Adipose tissue (tissue), 3 donors: ENCODE data around the gene ITIH4. TPM values are rescaled to one million over a fixed set of nuclear protein-coding genes. Genes with fewer than 3 reads are reported as not detected.

Source experiments
- H3K27ac ChIP-seq: one replicate; pipeline ENCODE4 v1.5.1; 2013; ENCODE audit warnings: low read depth, low read length
- WGBS, 3 donors: extraction: QIAGEN DNeasy Blood & Tissue Kit; methylation state at CpG; one replicate each; pipeline ENCODE4 v1.1.7; 2013; 5-methylcytosine and 5-hydroxymethylcytosine counted together
- polyA plus RNA-seq, 3 donors: library from polyadenylated mRNA; stranded (reverse); fragments of 200-250 nt; gene quantifications; one replicate each; pipeline ENCODE4 v1.2.3, GENCODE V29; 2013
- donor health status: healthy with polysubstance abuse.
- donor health status: Bipolar disorder and iron deficiency.
- donor health status: healthy.

The ITIH4 gene
- polyA plus RNA-seq, 3 donors: 4.0 to 55.2 (median 21.1) TPM

DNA sequence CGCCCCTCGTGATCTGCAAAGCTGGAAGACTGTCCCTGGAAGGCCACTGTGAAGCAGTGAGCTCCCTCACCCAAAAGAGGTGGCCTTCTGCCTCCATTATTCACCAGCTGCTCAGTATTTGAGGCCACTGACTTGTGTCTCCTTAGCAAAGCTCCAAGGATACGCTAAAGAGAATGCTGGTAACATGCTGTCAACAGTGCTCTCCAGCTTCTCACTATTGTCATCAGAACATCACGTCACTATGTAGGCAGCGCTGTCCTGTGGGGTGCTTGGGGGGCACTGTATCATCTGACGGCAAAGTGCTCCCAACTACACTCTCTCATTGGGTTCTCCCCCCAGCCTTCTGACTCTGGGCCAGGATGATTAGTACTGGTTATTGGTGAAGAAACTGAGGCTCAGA is 14.3 kb downstream of the ITIH4 start:
- H3K27ac ChIP-seq: no peak overlapping the region
- WGBS, 3 donors: 89 to 97% (median 94%) methylated on average over 6 of the region's 6 CpGs

DNA sequence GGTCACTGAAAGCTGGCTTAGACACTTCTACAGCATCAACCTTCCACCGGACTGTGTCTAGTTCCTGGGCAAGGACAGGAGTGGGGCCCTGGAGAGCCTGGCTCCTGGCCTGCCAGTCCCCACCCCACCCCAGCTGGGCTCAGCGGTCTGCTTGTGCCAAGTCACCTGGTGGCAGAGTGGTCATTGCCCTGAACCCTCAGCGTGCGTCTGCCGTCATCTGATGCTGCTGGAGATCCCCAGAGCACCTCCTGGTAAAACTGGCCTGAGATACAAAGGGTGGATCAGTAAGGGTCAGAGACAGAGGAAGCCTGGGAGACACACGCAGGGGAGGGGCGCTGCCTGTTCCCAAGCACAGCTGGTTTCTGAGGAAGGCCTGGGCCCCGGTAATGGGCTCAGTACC is 16.7 kb downstream of the ITIH4 start:
- no peak overlapping the region for H3K27ac ChIP-seq
- 74 to 89% (median 85%) methylated on average over 8 of the region's 8 CpGs for WGBS, 3 donors

DNA sequence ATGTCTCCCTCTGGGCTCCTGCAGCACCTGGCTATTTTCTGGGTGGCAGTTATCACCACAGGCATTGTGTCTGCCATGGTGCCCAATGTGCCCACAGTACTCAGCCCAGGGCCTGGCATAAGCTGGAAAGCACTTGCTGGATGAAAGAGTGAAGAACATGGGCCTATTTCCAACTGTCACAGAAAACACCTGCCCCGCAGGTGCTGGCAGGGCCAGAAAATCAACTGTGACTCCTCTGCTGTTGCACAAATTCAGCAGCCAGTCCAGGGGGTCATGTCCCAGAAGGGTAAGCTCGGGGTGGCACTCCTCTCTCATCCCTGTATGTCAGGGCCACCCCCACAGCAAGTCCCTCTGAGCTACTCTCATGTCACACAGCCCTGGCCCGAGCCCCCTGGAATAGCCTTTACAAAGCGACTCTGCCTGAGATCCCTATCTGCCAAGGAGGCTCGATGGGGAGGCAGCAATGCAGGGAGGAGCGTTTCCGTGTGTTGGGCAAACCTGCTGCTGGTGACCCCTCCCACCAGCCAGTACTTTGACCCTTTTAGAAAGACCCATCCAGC is 18.9 kb downstream of the ITIH4 start:
- WGBS, 3 donors: 74 to 90% (median 87%) methylated on average over 7 of the region's 7 CpGs

DNA sequence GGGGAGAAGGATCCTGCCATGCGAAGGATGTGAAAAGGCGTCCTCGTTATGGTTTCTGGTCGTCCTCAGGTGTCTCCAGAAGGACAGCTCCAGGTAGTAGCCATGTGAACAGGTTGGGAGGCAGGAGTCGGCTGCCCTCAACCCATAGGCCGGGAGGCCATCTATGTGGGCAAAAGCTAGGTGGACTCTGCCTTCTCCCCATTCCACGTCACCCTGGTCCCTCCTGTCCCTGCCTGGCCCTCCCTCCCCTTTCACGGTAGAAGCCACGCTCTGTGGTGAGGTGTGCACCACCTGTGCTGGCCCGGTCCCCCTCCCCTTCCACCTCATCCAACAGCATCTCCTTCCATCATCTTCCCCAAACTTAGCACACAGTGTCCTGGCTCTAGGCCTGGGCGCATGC is 19.5 kb downstream of the ITIH4 start:
- 88 to 95% (median 93%) methylated on average over 11 of the region's 11 CpGs for WGBS, 3 donors

More for the DNA sequence above, 18.9 kb downstream of the ITIH4 start:
- no peak overlapping the region for H3K27ac ChIP-seq

DNA sequence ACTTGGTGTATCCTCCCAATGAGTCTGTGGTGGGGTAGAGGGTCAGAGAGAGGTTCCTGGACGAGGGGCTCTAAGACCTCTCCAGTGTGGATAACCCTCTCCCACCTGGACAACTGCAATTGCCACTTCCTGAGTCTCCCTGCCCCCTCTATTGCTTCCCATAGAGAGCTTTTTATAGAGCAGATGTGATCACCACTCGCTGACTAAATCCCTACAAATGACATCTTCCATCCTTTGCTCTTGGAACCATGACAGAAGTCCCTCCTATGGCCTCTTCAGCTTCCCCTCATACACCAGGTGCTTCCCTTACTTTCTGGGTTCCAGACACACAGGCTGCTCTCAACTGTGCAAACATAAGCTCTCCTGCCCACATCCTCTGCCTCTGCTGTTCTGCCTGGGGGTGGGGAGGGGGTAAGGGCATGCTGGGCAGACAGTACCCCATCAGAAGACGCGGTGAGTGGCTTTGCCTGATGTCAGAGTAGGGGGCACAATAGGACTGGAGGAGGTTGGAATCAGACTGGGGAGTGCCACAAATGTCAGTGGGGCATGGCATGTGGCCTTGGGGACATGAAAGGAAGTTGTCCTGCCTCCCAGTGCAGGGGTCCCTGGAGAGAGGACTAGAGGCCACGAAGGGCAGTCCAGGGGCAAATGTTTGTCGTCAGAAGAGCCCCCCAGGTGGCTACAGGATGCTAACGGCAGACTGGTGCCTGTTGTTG is 20.7 kb downstream of the ITIH4 start:
- no peak overlapping the region for H3K27ac ChIP-seq
- WGBS, 3 donors: 43 to 69% (median 48%) methylated on average over 7 of the region's 7 CpGs

More for the DNA sequence above, 19.5 kb downstream of the ITIH4 start:
- H3K27ac ChIP-seq: no peak overlapping the region

DNA sequence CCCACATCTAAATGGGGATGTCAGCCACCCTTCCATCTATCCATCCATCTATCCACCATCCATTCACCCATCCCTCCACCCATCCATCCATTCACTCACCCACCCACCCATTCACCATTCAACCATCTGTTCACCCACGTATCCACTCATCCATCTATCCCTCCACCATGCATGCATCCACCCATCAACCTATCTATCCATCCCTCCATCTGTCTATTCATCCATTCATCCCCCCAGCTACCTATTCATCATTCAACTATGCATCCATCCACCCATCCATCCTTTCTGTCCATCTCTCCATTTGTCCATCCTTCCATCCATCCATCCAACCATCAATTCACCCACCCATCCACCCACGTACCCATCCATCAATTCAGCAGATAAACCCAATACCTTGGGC is 21.3 kb downstream of the ITIH4 start:
- 72 to 81% (median 80%) methylated on average over 2 of the region's 2 CpGs for WGBS, 3 donors

DNA sequence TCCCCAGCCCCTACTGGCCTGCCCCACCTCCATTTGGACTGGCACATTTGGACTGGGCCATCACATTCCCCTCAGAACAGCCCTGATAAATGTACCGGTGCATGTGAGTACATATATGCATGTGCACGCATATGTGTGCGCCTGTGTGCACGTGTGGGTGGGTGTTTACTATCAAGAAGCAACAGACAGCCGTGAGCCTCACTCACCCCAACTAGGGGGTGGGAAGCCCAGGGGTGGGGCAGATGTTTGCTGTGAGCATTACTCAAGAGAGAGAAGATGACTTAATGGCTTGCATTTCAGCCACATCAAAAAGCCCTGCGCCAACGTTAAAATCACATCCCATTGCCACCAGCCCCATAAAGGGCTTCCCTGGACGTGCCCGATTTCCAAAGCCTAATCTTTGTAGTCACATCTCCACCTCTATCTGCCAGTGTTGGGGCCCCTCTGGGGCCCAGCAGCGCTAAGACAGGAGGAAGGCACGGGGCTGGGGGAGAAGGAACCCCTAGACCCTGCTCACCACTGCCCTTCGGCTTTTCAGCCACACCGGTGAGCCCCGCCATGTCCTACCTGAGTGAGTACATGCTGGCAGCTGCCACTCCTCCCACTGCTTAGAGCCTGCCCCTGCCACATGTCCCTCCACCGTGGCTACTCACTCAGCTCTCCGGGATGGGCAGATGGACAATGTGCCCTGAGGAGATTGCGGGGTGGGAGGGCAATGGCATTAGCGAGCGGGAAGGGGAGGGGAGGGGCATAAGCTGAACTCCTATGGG is 25.0 kb downstream of the ITIH4 start:
- WGBS, 3 donors: 75 to 85% (median 77%) methylated on average over 19 of the region's 19 CpGs
- H3K27ac ChIP-seq: no peak overlapping the region

More for the DNA sequence above, 21.3 kb downstream of the ITIH4 start:
- H3K27ac ChIP-seq: no peak overlapping the region

DNA sequence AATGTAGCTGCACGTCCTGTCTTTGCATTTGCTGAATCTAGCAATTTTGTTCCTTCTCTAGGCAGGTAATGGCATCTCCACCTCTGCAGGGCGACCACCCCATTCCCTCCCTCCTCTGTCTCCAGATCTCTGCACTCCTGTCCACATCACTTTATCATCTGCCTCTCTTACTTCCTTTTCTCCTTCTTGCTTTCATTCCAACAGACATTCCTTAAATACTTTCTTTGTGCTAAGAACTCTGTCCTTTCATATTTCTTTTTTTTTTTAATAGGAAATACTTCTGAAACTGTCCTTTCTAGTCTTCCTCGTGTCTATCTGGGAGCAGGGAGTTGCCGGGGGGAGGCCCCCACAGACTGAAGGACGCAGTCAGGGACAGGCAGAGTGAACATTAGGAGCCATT is 28.6 kb downstream of the ITIH4 start:
- H3K27ac ChIP-seq: no peak overlapping the region
- WGBS, 3 donors: 58 to 67% (median 60%) methylated on average over 5 of the region's 5 CpGs

DNA sequence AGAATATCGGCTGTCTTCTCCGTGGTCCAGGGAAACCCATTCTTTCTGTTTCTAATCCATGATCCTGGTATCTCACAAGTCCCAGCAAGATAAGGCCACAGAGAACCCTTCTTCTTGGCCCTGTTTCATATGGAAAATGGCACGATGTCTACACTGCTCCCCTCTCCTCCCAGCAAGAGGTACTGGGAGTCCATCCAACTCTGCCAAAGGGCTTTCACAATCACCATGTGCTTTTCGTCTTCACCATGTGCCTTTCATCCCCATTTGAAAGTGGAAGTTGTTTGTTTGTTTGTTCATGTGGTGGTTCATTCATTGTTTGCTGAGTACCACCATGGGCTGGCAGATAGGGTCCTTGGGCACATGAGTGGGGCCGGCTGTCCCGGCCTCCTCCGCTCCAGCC is 30.4 kb downstream of the ITIH4 start:
- H3K27ac ChIP-seq: no peak overlapping the region

DNA sequence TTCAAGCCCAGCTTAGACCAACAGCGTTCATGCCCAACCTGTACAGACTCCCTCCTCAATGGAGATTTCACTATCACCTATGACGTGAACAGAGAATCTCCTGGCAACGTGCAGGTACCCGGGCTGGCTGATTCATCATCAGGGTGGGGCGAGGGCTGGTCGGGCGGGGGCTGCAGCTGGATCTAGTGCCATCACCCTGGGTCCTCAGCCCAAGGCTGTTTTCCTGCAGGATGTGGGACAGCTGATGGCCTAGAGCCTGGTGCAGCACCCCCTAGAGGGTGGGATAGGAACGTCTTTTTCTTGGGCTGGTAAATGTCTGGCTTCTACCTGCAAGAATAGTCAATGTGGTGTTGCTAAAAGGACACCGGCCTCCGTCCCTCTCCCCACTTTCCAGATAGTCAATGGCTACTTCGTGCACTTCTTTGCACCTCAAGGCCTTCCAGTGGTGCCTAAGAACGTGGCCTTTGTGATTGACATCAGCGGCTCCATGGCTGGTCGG is 31.4 kb downstream of the ITIH4 start:
- no peak overlapping the region for H3K27ac ChIP-seq
- WGBS, 3 donors: 58 to 67% (median 66%) methylated on average over 14 of the region's 14 CpGs

More for the DNA sequence above, 30.4 kb downstream of the ITIH4 start:
- WGBS, 3 donors: 80 to 85% (median 83%) methylated on average over 7 of the region's 7 CpGs

DNA sequence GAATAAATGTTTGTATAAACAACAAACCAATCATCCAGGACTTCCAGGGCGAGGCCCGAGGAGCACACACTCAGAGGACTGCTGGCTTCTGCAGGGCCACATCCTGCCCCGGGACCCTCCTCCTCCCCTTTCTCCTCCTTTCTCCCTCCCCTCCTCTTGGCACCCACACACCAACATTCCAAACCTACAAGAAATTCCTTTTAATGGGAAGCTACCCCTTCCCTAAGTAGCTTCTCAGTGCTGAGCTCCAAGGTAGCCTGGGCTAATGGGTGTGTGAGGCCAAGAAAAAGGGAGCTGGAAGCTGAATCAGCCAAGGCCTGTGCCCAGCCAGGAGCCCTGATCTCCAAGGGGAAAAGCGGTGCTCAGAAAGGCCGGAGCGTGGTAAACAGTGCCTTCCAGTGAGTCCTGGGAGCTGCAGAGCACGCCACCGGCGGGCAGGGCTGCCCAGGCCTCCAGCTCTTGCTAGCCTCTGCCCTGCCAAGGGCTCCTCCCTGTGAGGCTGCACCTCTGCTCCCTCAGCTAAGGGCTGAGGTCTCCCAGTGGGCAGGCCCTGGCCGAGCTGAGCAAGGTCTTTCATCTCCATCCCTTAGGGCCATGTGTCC is 32.0 kb downstream of the ITIH4 start:
- 78 to 88% (median 81%) methylated on average over 10 of the region's 10 CpGs for WGBS, 3 donors
- no peak overlapping the region for H3K27ac ChIP-seq

DNA sequence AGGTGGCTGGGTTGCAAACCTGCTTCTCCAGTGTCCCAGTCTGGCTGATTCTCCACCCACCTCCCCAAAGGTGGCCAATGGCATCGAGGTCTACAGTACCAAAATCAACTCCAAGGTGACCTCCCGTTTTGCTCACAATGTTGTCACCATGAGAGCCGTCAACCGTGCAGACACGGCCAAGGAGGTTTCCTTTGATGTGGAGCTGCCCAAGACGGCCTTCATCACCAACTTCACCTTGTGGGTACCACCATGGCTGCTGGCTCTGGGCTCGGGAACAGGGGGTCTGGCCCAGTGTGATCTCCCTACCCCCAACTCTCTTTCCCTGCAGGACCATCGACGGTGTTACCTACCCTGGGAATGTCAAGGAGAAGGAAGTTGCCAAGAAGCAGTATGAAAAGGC is 34.1 kb downstream of the ITIH4 start:
- 93 to 95% (median 95%) methylated on average over 9 of the region's 9 CpGs for WGBS, 3 donors
- H3K27ac ChIP-seq: no peak overlapping the region

DNA sequence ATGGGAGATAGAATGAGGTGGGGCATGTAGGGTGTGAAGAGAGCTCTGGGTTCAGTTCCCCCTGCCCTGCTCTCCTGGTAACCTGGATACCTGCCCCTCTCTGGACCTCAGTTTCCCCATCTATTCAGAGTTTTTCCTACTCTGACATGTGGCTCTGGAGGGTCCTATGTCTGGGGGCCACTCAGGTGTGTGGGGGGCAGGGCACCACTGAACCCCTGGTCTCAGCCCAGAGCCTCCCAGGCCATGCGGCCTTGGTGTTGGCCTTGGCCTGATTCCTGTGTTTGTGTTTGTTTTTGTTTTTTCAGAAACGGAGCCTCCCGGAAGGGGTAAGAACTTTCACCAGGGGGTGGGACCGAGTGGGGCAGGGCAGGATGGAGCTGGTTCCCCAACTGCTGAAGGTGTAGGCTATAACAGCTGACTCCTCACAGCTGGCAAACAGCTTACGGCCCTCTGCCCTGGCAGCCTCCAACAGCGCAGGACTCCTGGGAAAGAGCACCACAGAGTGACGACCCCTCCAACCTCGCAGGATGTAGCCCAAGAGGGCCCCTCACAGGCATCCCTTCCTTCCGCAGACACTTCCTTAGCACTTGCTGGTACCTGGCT is 35.1 kb downstream of the ITIH4 start:
- H3K27ac ChIP-seq: no peak overlapping the region
- 55 to 63% (median 56%) methylated on average over 9 of the region's 9 CpGs for WGBS, 3 donors

DNA sequence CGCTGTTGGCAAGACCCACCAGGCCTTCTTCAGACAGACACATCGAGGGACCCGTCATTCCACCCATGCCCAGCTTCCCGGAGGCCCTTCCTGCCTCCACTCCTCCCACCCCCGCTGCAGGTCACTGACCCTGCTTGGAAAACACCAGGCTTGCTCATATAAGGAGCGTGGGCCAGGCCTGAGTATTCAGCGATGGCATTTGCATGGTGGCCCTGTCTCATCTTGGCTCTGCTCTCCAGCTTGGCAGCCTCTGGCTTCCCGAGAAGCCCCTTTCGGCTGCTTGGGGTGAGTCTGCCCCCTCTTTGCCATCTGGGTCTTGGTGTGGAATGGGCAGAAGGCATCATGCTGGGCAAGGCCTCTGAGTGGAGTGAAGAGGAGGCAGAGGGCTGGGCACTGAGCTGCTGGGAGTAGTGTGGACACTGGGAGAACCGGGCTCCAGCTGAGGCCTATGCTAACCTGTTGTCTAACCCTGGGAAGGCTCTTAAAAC is 35.8 kb downstream of the ITIH4 start, which contains the start of gene ITIH3:
Gene ITIH3 (plus strand): TSS at position 185 of the 488 bp plus-strand sequence. CDS start 8 bp downstream, at position 193.
- no peak within 1 kb of the TSS for H3K27ac ChIP-seq
- WGBS, 3 donors: 70 to 85% (median 72%) methylated on average over 10 of the region's 10 CpGs

DNA sequence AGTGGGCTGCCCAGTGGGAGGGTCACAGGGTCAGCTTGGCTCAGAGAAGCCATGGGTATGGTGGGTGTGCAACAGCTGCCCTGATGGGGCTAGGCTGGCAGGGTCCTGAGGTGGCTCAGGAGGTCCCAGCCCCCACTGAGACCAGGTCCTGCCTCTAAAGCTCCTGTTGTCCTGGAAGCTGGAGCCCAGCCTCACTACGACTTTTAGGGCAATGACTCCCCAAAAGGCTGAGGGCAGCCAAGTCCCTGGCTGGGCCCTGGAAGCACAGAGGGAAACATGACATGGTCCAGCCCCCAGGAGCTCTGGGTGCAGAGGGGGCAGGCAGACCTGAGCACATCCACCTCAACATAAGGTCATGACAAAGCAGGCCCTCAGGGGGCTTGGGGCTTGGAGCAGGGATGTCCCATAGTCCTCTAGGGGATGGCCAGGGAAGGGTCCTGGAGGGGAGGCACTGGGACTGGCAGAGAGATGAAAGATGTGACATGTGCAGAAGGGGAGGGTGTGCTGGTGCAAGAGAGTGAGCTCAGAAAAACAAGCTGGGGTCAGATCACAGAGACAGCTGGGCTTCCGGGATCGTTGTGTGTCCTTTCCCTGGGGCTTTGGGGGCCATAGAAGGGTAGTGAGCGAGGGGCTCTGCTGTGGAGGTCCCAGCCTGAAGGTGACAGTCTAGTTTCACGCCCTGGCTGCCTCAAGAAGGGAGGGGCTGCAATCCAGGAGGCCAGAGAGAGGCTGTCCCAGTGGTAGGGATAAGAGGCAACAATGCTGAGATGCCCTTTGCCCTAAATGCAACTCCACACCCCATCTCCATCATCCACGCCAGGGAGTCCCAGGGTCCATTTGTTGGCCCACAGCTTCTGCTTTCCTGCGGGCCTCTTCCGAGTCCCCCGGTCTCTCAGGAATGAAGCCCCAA is 36.5 kb downstream of the ITIH4 start:
- H3K27ac ChIP-seq: no peak overlapping the region
- WGBS, 3 donors: 74 to 88% (median 80%) methylated on average over 9 of the region's 9 CpGs

DNA sequence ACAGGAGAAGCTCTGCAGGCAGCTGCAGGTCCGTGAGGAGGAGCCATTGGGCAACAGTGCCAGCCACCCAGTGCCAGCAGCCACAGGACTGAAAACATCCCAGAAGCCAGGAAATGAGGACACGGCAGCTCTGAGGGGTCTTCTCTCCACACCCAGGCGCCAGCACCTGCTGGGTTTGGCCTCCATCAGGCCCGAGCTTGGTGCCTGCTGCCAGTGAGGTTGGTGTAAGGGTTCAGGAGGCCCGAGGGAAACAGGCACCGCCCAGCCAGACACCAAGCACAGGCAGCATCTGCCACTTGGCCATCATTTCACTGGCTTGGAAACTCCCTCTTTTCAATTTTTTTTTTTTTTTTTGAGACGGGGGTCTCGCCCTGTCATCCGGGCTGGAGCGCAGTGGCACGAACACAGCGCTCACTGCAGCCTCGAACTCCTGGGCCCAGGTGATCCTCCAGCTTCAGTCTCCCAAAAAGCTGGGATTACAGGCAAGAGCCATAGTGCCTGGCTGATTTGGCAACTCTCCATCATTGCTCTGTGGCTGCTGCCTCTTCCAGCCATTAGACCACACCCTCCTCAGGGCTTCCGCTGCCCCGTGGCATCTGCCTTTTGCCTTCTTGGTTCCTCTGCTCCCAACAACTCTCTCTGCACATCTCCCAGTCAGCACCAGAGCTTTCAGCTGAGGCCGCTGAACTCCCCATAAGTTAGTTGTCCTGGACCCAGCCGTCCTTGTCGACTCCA is 37.3 kb downstream of the ITIH4 start:
- WGBS, 3 donors: 79 to 91% (median 80%) methylated on average over 17 to 18 of the region's 18 CpGs
- no peak overlapping the region for H3K27ac ChIP-seq

DNA sequence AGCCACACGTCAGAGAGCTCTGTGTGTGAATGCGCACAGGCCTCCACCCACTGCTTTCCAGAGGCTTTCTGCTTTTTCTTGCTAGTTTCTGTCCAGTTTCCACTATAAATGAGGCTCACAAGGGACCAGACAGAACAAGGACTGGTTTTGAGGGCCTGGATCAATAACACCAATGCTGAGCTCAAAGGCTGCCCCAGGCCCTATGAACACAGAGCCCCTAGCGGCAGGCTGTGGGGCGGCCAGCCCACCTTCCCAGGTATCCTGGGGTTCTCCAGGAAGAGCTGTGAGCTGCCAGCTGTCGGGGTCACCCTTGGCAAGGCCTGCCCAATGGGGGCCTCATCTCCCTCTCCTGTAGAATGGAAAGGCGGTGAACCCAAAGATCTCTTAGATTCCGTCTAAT is 38.1 kb downstream of the ITIH4 start:
- WGBS, 3 donors: 73 to 92% (median 89%) methylated on average over 7 of the region's 7 CpGs
- no peak overlapping the region for H3K27ac ChIP-seq
